Vagina (tissue), 2 donors: ENCODE measurements around the gene NIPA2.

ENCODE experiments used
- CTCF ChIP-seq, 3 experiments: fragments of 450-650 bp in 2 of 3; fragments of 200-600 bp in 1 of 3; sonication (generic) in 1 of 3; IDR thresholded peaks; one replicate each; pipeline ENCODE4 v1.5.1; 2017 to 2019; ENCODE audit warnings: antibody characterized with exemption in 3 of 3, mild to moderate bottlenecking in 2 of 3, moderate library complexity in 2 of 3
- POLR2AphosphoS5 ChIP-seq, 2 donors: sonication (generic); formaldehyde crosslinking; IDR thresholded peaks; one replicate each; pipeline ENCODE4 v1.9.0; 2017; ENCODE audit warnings: antibody characterized with exemption in 2 of 2, mild to moderate bottlenecking in 2 of 2, low read depth in 1 of 2; ENCODE audit not compliant: insufficient read depth in 1 of 2

- no peak for TF ChIP-seq CTCF (IDR thresholded peaks at IDR 0.05)
- no peak for TF ChIP-seq POLR2AphosphoS5 (IDR thresholded peaks at IDR 0.05; ENCODE audit: insufficient read depth in 1 of 2, low read depth in 1 of 2)
Measured at GRCh38 chr15:22808761-22809280, 29.6 kb upstream of the NIPA2 start.
